PFSK-1 (cell line): ENCODE results near the gene HBS1L.

Experiments
- TAF1 ChIP-seq: IDR thresholded peaks from 2 replicates; pipeline ENCODE4 v1.6.1; 2012; ENCODE audit warnings: low read length, control low read depth, borderline replicate concordance; ENCODE audit not compliant: insufficient read depth
- TF ChIP-seq, protein P1 (sequence below), 2 experiments: IDR thresholded peaks; 2 replicates each; pipeline versions ENCODE4 v1.6.1 to v1.8.0; 2011 to 2012; ENCODE audit warnings: low read depth in 2 of 2, low read length in 2 of 2, control low read depth in 1 of 2, inconsistent platforms in 1 of 2, mild to moderate bottlenecking in 1 of 2, moderate library complexity in 1 of 2; ENCODE audit not compliant: insufficient read depth in 1 of 2

DNA sequence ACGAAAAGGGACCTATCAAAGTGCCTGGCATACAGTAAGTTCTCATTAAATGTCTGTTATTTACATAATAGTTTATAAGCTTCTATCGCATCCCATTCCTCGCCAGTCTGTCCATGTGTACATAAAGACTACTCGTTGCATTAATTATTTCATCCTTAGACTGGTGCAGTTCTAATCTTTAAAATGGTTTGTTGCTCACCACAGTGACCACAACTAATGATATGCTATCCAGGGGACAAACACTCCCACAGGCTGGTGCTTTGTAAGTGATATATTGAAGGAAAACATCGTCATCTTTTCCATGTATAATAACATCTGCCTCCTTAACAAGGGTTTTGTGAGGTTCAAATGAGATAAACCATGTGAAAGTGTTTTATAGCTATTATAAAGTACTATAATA, 39.0 kb upstream of the HBS1L start:
- TF ChIP-seq, protein P1, sequence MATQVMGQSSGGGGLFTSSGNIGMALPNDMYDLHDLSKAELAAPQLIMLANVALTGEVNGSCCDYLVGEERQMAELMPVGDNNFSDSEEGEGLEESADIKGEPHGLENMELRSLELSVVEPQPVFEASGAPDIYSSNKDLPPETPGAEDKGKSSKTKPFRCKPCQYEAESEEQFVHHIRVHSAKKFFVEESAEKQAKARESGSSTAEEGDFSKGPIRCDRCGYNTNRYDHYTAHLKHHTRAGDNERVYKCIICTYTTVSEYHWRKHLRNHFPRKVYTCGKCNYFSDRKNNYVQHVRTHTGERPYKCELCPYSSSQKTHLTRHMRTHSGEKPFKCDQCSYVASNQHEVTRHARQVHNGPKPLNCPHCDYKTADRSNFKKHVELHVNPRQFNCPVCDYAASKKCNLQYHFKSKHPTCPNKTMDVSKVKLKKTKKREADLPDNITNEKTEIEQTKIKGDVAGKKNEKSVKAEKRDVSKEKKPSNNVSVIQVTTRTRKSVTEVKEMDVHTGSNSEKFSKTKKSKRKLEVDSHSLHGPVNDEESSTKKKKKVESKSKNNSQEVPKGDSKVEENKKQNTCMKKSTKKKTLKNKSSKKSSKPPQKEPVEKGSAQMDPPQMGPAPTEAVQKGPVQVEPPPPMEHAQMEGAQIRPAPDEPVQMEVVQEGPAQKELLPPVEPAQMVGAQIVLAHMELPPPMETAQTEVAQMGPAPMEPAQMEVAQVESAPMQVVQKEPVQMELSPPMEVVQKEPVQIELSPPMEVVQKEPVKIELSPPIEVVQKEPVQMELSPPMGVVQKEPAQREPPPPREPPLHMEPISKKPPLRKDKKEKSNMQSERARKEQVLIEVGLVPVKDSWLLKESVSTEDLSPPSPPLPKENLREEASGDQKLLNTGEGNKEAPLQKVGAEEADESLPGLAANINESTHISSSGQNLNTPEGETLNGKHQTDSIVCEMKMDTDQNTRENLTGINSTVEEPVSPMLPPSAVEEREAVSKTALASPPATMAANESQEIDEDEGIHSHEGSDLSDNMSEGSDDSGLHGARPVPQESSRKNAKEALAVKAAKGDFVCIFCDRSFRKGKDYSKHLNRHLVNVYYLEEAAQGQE (IDR thresholded peaks at IDR 0.05; ENCODE audit: insufficient read depth in 1 of 2, low read depth in 2 of 2, low read length in 2 of 2), result no peak
- TF ChIP-seq TAF1, result no peak
